NOMO-1 treated with dmso at 0.1 percent for 144 hours (cell line): ENCODE data around the gene CASZ1.

Experiments used
- DNase-seq: peaks from one replicate; lab custom pipeline; 2025; ENCODE audit not compliant: unreplicated experiment; lab: John Stamatoyannopoulos, UW

CASZ1 gene

DNA sequence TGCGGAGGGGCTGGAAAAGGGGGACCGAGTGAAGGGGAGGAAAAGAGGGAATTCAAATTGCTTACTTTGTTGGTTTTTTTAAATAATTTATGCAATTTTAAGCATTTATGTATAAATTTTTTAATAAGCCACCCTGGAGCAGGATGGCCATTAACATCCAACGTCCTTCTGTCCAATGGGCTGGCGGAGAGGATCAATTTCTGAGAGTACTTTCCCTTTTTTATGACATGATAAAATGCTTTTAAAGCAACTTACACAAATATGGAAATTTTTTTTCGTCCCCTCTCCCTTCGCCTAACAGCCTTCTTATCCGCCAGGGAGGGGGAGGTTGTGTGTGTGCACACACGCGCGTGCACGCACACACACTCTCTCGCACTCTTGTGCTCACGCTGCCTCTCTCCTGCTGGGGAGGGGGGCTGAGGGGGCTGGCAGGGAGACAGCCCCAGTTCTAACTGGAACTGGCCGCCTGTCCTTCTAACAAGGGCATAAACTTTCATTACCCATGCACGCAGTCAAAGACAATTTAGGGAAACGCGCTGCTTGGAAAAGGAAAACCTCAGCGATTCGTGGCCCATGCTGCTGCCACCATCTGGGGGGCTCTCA is 123.2 kb downstream of the CASZ1 start:
- no peak for DNase-seq

GRCh38 chr1:10672343-10673050 is 123.9 kb downstream of the CASZ1 start:
- DNase-seq, result no peak

- no peak for DNase-seq
Observed at GRCh38 chr1:10671622-10672342, 124.7 kb downstream of the CASZ1 start.

DNA sequence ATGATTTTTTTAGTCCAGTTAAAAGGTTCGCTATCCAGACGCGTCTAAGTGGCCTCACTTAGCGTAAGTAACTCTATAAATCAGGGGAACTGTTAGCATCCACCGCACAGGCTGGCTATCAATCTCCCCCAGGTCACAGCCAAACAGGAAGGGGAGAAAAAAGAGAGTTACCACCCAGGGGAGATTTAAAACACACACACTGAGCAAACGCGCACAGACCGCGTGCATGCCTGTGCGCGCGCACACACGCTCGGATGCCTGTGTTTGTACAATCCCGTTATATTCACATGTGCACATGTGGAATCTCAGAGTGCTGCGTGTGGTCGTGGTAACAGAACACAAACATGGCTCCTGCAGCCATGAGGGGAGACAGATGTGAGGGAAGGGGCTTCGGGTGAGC is 125.4 kb downstream of the CASZ1 start:
- no peak for DNase-seq

DNA sequence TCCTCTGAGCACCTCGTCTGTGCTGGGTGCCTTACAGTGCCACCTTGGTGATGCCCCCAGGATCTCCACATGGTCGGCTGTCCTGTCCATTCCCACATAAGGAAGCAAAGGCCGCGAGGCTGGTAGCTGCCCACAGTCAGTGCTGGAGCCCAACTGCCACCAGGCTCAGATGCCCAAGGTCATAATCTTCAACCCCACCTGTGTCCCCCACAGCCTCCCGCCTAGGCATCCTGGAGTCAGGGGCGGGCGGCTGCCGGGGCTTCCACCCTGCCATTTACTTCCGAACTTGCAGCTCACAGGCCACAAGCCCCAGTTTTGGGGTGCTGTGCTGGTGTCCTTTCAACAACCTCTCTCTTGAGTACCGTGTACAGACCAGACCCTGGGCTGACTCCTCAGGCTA is 126.3 kb downstream of the CASZ1 start:
- DNase-seq, result no peak

DNA sequence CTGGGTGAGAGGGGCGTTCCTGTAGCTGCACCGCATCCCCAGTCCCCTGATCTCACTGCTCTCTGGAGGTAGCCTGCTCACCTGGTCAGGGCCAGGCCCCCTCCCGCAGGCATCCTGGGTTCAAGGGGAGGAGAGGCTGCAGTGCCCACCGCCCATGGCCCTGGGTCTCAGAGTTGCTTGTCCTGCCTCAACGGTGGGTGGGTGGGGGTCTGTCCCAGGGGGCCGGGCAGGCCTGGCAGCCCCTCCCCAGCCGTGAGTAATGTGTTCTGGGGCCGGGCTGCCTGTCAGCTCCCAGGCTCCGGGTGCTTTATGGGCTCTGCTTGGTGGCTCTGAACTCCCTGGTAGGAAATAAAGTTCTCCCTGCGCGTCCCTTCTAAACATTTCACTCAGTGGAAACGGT is 126.9 kb downstream of the CASZ1 start:
- DNase-seq, result no peak

GRCh38 chr1:10667861-10668761 is 128.3 kb downstream of the CASZ1 start:
- DNase-seq, result no peak

DNA sequence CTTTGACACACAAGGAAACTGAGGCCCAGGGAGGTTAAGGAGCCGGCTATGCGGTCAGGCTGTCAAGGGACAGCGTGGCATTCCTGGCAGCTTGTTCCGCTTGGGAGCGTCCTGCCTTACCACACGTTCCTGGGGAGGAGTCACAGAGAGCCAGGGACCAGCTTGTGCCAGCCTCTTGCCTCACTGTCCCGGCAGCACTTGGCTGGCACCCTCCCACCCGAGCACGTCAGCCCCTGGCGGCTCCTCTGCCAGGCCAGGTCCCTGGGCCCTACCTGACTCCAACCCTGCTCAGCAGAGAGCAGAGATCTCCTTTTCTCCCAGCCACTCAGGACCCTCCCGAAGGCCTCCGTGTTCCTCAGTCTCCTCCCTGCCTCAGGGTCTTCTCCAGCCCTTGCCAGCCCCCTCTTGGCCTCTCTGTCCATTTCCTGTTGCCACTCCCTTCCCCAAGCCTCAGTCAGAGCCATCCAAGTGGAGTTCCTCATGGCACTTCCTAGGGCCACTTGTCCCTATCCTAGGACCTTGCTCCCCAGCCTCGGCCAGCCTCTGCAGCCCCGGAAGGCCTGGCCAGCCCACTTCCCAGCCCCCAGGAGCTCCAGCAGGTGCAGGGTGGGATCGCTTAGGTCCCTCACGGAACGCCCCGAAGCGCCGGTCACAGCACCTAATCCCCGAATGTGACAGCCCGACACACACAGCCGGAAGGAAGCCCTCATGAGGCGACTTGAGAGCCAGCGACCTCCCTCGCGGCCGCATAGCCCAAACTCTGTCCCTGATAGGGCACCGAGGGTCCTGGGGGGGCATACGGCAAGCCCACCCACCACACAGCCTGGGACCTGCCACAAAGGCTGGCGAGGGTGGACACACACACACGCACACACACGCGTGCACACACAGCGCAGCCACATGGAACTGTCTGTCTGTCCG is 130.3 kb downstream of the CASZ1 start:
- no peak for DNase-seq

GRCh38 chr1:10665226-10665625 is 131.2 kb downstream of the CASZ1 start:
- DNase-seq, result no peak

DNA sequence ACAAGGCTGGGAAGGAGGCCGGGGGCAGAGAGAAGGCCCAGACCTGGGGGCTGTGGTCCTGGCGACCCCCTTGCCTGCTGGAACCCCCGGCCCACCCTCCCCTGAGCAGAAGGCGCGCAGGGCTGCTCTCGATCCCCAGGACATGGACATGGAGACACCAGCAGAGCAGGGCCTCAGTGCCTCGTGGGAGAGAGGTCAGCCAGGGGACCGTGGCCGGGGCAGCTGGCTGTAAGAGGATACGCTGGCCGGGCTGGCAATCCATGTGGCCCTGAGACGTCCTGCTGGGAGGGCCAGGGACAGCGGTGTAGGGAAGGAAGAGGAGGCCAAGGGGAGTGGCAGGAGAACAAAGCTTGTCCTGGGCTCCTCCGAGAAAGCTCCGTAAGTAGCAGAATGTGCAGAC is 132.2 kb downstream of the CASZ1 start:
- no peak for DNase-seq

GRCh38 chr1:10663678-10664035 is 132.8 kb downstream of the CASZ1 start:
- DNase-seq, result no peak

- no peak for DNase-seq
Observed at GRCh38 chr1:10662824-10663677, 133.4 kb downstream of the CASZ1 start.

DNA sequence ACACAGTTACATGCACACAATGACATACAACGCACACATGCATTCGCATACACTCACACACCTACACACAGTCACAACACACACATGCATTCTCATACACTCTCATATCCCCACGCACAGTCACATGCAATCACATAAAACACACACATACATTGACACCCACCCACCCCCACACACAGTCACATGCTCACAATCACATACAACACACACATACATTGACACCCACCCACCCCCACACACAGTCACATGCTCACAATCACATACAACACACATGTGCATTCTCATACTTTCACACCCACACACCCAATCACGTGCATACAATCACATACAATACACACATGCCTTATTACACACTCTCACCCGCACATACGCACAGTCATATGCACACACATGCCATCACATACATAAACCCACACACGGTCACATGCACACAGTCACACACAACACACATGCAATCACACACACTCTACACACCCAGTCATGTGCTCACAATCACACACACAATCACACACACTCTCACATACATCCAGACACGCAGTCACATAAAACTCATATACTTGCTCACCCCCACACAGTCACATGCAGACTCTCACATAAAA is 134.3 kb downstream of the CASZ1 start:
- no peak for DNase-seq

- no peak for DNase-seq
Observed at GRCh38 chr1:10661453-10661852, 135.0 kb downstream of the CASZ1 start.

GRCh38 chr1:10659646-10660540 is 136.6 kb downstream of the CASZ1 start:
- DNase-seq, result no peak

- DNase-seq, result no peak
Observed at GRCh38 chr1:10659218-10659617, 137.2 kb downstream of the CASZ1 start.

- no peak for DNase-seq
Observed at GRCh38 chr1:10658396-10659066, 137.9 kb downstream of the CASZ1 start.
